Ishikawa (cell line): Measurements from ENCODE around the gene EIF4B.

ENCODE experiments used
- CEBPB ChIP-seq: IDR thresholded peaks from 2 replicates; pipeline ENCODE4 v1.6.1; 2012
- CREB1 ChIP-seq: IDR thresholded peaks from 2 replicates; pipeline ENCODE4 v1.6.1; 2012; ENCODE audit warnings: low read depth
- EGR1 ChIP-seq: IDR thresholded peaks from 2 replicates; pipeline ENCODE4 v1.6.1; 2012
- EP300 ChIP-seq: IDR thresholded peaks from 2 replicates; pipeline ENCODE4 v1.6.1; 2012; ENCODE audit warnings: borderline replicate concordance
- FOXM1 ChIP-seq: IDR thresholded peaks from 2 replicates; pipeline ENCODE4 v1.6.1; 2012; ENCODE audit warnings: low read depth, borderline replicate concordance
- NFIC ChIP-seq: IDR thresholded peaks from 2 replicates; pipeline ENCODE4 v1.6.1; 2012
- RAD21 ChIP-seq: IDR thresholded peaks from 2 replicates; pipeline ENCODE4 v1.6.1; 2012; ENCODE audit warnings: low read depth
- TAF1 ChIP-seq: IDR thresholded peaks from 2 replicates; pipeline ENCODE4 v1.6.1; 2012; ENCODE audit warnings: low read depth, mild to moderate bottlenecking
- TCF12 ChIP-seq: IDR thresholded peaks from 2 replicates; pipeline ENCODE4 v1.6.1; 2012; ENCODE audit warnings: low read depth
- TEAD4 ChIP-seq: IDR thresholded peaks from 2 replicates; pipeline ENCODE4 v1.6.1; 2012
- ZBTB7A ChIP-seq: IDR thresholded peaks from 2 replicates; pipeline ENCODE4 v1.6.1; 2012; ENCODE audit warnings: low read depth
- TF ChIP-seq, protein P1 (sequence below): IDR thresholded peaks from 2 replicates; pipeline ENCODE4 v1.6.1; 2012; ENCODE audit warnings: low read depth, mild to moderate bottlenecking
- TF ChIP-seq, protein P2 (sequence below): IDR thresholded peaks from 2 replicates; pipeline ENCODE4 v1.6.1; 2012
- TF ChIP-seq, protein P3 (sequence below): IDR thresholded peaks from 2 replicates; pipeline ENCODE4 v1.6.1; 2012

DNA sequence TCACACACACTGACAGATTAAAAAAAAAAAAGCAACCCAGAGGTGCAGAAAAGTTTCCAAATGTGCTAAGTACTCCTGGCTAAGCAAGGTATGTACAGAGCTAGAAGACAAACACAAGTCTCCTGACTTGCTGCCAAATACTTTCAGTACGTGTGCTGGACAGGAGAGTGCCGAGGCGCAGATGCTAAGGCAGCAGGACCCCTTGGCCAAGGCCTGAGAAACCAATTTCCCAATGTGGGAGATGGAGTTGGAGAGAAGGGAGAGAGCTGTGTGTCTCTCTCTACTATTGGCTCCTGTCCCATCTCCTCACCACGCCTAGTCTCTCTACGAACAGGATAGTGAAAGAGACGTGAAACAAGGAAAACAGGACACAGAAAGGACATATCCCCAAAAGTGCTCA lies 67.6 kb downstream of the EIF4B start:
- no peak for TF ChIP-seq CREB1
- TF ChIP-seq, protein P1, sequence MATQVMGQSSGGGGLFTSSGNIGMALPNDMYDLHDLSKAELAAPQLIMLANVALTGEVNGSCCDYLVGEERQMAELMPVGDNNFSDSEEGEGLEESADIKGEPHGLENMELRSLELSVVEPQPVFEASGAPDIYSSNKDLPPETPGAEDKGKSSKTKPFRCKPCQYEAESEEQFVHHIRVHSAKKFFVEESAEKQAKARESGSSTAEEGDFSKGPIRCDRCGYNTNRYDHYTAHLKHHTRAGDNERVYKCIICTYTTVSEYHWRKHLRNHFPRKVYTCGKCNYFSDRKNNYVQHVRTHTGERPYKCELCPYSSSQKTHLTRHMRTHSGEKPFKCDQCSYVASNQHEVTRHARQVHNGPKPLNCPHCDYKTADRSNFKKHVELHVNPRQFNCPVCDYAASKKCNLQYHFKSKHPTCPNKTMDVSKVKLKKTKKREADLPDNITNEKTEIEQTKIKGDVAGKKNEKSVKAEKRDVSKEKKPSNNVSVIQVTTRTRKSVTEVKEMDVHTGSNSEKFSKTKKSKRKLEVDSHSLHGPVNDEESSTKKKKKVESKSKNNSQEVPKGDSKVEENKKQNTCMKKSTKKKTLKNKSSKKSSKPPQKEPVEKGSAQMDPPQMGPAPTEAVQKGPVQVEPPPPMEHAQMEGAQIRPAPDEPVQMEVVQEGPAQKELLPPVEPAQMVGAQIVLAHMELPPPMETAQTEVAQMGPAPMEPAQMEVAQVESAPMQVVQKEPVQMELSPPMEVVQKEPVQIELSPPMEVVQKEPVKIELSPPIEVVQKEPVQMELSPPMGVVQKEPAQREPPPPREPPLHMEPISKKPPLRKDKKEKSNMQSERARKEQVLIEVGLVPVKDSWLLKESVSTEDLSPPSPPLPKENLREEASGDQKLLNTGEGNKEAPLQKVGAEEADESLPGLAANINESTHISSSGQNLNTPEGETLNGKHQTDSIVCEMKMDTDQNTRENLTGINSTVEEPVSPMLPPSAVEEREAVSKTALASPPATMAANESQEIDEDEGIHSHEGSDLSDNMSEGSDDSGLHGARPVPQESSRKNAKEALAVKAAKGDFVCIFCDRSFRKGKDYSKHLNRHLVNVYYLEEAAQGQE: no peak
- no peak for TF ChIP-seq RAD21
- TF ChIP-seq TAF1: no peak
- TF ChIP-seq FOXM1: no peak
- TF ChIP-seq ZBTB7A: no peak
- no peak for TF ChIP-seq EP300
- TF ChIP-seq EGR1: no peak
- TF ChIP-seq CEBPB: no peak
- TF ChIP-seq, protein P2, sequence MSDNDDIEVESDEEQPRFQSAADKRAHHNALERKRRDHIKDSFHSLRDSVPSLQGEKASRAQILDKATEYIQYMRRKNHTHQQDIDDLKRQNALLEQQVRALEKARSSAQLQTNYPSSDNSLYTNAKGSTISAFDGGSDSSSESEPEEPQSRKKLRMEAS: no peak
- no peak for TF ChIP-seq TEAD4
- no peak for TF ChIP-seq TCF12
- TF ChIP-seq NFIC: no peak
- TF ChIP-seq, protein P3, sequence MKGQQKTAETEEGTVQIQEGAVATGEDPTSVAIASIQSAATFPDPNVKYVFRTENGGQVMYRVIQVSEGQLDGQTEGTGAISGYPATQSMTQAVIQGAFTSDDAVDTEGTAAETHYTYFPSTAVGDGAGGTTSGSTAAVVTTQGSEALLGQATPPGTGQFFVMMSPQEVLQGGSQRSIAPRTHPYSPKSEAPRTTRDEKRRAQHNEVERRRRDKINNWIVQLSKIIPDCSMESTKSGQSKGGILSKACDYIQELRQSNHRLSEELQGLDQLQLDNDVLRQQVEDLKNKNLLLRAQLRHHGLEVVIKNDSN: no peak
